GM23338 (cell line): ENCODE data around the gene NUDT4. TPM values are rescaled to one million over a fixed set of nuclear protein-coding genes. Genes with fewer than 3 reads are reported as not detected.

ENCODE experiments used
- ATAC-seq: fragments of 200-7000 bp; cut with Tn5 transposase; 3 replicates; pipeline ENCODE4 v1.9.1; 2020
- DNase-seq: peaks from one replicate; pipeline ENCODE4 v3.0.0-alpha.2; 2015; ENCODE audit warnings: low spot score
- H2AFZ ChIP-seq: fragments of 200-600 bp; sonication (generic); 2 replicates; pipeline ENCODE4 v1.8.0; 2016; ENCODE audit warnings: antibody characterized with exemption, mild to moderate bottlenecking, moderate library complexity
- H3F3A ChIP-seq: fragments of 200-600 bp; sonication (generic); replicated peaks from 2 replicates; pipeline ENCODE4 v1.8.0; 2017; ENCODE audit warnings: antibody characterized with exemption, mixed run types, low read depth
- H3K27ac ChIP-seq: fragments of 200-600 bp; sonication (generic); 2 replicates; pipeline ENCODE4 v1.6.1; 2016; ENCODE audit warnings: low read depth
- H3K27me3 ChIP-seq: fragments of 200-600 bp; sonication (generic); 2 replicates; pipeline ENCODE4 v1.8.0; 2016; ENCODE audit warnings: mild to moderate bottlenecking, mixed run types, moderate library complexity; ENCODE audit not compliant: insufficient read depth
- H3K36me3 ChIP-seq: fragments of 200-600 bp; sonication (generic); 2 replicates; pipeline ENCODE4 v1.8.0; 2016; ENCODE audit warnings: mild to moderate bottlenecking; ENCODE audit not compliant: insufficient read depth
- H3K4me1 ChIP-seq: fragments of 200-600 bp; sonication (generic); 2 replicates; pipeline ENCODE4 v1.8.0; 2016; ENCODE audit warnings: mild to moderate bottlenecking, moderate library complexity; ENCODE audit not compliant: insufficient read depth
- H3K4me2 ChIP-seq: fragments of 200-600 bp; sonication (generic); 2 replicates; pipeline ENCODE4 v1.7.1; 2017; ENCODE audit warnings: mixed run types
- H3K4me3 ChIP-seq: fragments of 200-600 bp; sonication (generic); 2 replicates; pipeline ENCODE4 v1.6.1; 2016; ENCODE audit warnings: mixed run types
- H3K79me2 ChIP-seq: fragments of 200-600 bp; sonication (generic); replicated peaks from 2 replicates; pipeline ENCODE4 v1.8.0; 2017; ENCODE audit warnings: mild to moderate bottlenecking; ENCODE audit not compliant: insufficient read depth
- H3K9me2 ChIP-seq: fragments of 200-600 bp; sonication (generic); 2 replicates; pipeline ENCODE4 v1.8.0; 2017; ENCODE audit not compliant: insufficient read depth
- H4K20me1 ChIP-seq: fragments of 200-600 bp; sonication (generic); replicated peaks from 2 replicates; pipeline ENCODE4 v1.8.0; 2017; ENCODE audit warnings: mild to moderate bottlenecking; ENCODE audit not compliant: insufficient read depth
- H3K27ac Mint-ChIP-seq: 2 replicates; pipeline ENCODE4 v1.8.0; 2020; ENCODE audit warnings: inconsistent platforms, mild to moderate bottlenecking, moderate library complexity, mixed read lengths
- H3K27me3 Mint-ChIP-seq: 3 replicates; pipeline ENCODE4 v1.8.0; 2022; ENCODE audit warnings: low read depth, mild to moderate bottlenecking, moderate library complexity, mixed read lengths, inconsistent platforms; ENCODE audit not compliant: insufficient read depth, poor library complexity
- H3K36me3 Mint-ChIP-seq: 3 replicates; pipeline ENCODE4 v1.8.0; 2021; ENCODE audit warnings: low read depth, mild to moderate bottlenecking, inconsistent platforms, moderate library complexity, mixed read lengths
- H3K4me1 Mint-ChIP-seq: 3 replicates; pipeline ENCODE4 v1.8.0; 2020; ENCODE audit warnings: mild to moderate bottlenecking, inconsistent platforms, mixed read lengths
- H3K4me3 Mint-ChIP-seq: 3 replicates; pipeline ENCODE4 v1.8.0; 2021; ENCODE audit warnings: moderate library complexity, mild to moderate bottlenecking, inconsistent platforms, mixed read lengths
- H3K9me3 Mint-ChIP-seq: 3 replicates; pipeline ENCODE4 v1.8.0; 2020; ENCODE audit warnings: moderate library complexity, mild to moderate bottlenecking, inconsistent platforms, mixed read lengths
- CREB1 ChIP-seq: fragments of 250-450 bp; sonication (Bioruptor Pico); IDR thresholded peaks from 2 replicates; pipeline ENCODE4 v1.5.0; 2020; ENCODE audit warnings: low read depth, mild to moderate bottlenecking, moderate library complexity
- ETS1 ChIP-seq: IDR thresholded peaks from 2 replicates; pipeline ENCODE4 v1.6.1; 2016; ENCODE audit warnings: antibody characterized with exemption
- EZH2 ChIP-seq: fragments of 200-600 bp; sonication (generic); IDR thresholded peaks from one replicate; pipeline ENCODE4 v1.8.0; 2017; ENCODE audit warnings: antibody characterized with exemption, mild to moderate bottlenecking, low read depth; ENCODE audit not compliant: unreplicated experiment
- EZH2phosphoT487 ChIP-seq: fragments of 200-600 bp; sonication (generic); IDR thresholded peaks from one replicate; pipeline ENCODE4 v1.8.1; 2018; ENCODE audit warnings: antibody characterized with exemption; ENCODE audit not compliant: unreplicated experiment
- JUNB ChIP-seq: IDR thresholded peaks from one replicate; pipeline ENCODE4 v1.6.1; 2016; ENCODE audit warnings: antibody characterized with exemption; ENCODE audit not compliant: unreplicated experiment
- NANOG ChIP-seq: IDR thresholded peaks from 2 replicates; pipeline ENCODE4 v1.6.1; 2016; ENCODE audit warnings: antibody characterized with exemption, borderline replicate concordance
- POLR2AphosphoS5 ChIP-seq: IDR thresholded peaks from 2 replicates; pipeline ENCODE4 v1.6.1; 2016; ENCODE audit warnings: antibody characterized with exemption, low read depth
- STAT1 ChIP-seq: IDR thresholded peaks from one replicate; pipeline ENCODE4 v1.6.1; 2016; ENCODE audit warnings: antibody characterized with exemption; ENCODE audit not compliant: unreplicated experiment
- ZNF114 ChIP-seq: fragments of 250-450 bp; sonication (Bioruptor Pico); IDR thresholded peaks from 2 replicates; pipeline ENCODE4 v1.5.0; 2020; ENCODE audit warnings: mild to moderate bottlenecking, moderate library complexity
- ZNF331 ChIP-seq: fragments of 250-450 bp; sonication (Bioruptor Pico); IDR thresholded peaks from 2 replicates; pipeline ENCODE4 v1.5.0; 2020; ENCODE audit warnings: low read depth, mild to moderate bottlenecking, moderate library complexity
- ZNF462 ChIP-seq: fragments of 250-450 bp; sonication (Bioruptor Pico); IDR thresholded peaks from 2 replicates; pipeline ENCODE4 v1.5.0; 2020; ENCODE audit warnings: mild to moderate bottlenecking, moderate library complexity
- polyA plus RNA-seq: library from polyadenylated mRNA; unstranded; fragments of >200 nt; fragmentation: Nextera tagmentation; extraction: Ambion mirVana; gene quantifications from 2 replicates; pipeline ENCODE4 v1.2.1, GENCODE V29; 2016
- total RNA-seq: library from RNA; depleted of rRNA; stranded (reverse); fragments of >200 nt; shearing (Covaris generic); gene quantifications from 2 replicates; pipeline ENCODE4 v1.2.3, GENCODE V29; 2014
- TF ChIP-seq, protein P1 (sequence below): IDR thresholded peaks from one replicate; pipeline ENCODE4 v1.6.1; 2018; ENCODE audit warnings: antibody characterized with exemption; ENCODE audit not compliant: unreplicated experiment
- TF ChIP-seq, protein P2 (sequence below), 2 experiments: fragments of 200-600 bp in 1 of 2; sonication (generic) in 1 of 2; conservative IDR thresholded peaks; 2 replicates each; pipeline versions ENCODE4 v1.5.1 to v1.6.1; 2016 to 2017; ENCODE audit warnings: antibody characterized with exemption in 2 of 2, low read depth in 2 of 2, mild to moderate bottlenecking in 2 of 2, moderate library complexity in 1 of 2

Gene NUDT4
- total and polyA plus RNA-seq, 2 experiments from 2014 or later, result 32.3 to 67.2 TPM

GRCh38 chr12:93336291-93336741, 41.4 kb upstream of the NUDT4 start:
- Mint-ChIP-seq H3K4me3 (no peak overlapping the region), H3K36me3 (no peaks in the 10 kb centered on the region), H3K27me3 (no peaks in the 10 kb centered on the region), H3K27ac (no peak overlapping the region), H3K4me1 (no peaks in the 10 kb centered on the region; the same call in 2 of the 3 replicates), H3K9me3 (no peaks in the 10 kb centered on the region)
- Histone ChIP-seq H3K36me3 (no peaks in the 10 kb centered on the region), H3F3A (no peaks in the 10 kb centered on the region), H4K20me1 (no peaks in the 10 kb centered on the region), H3K27me3 (no peaks in the 10 kb centered on the region), H3K4me3 (no peak overlapping the region), H3K27ac (no peak overlapping the region), H3K9me2 (0 out of 2 replicates have a peak, but pooled peaks cover 4% of the 10 kb centered on the region), H3K4me2 (no peak overlapping the region; the same call in 1 of the 2 replicates), H3K4me1 (no peaks in the 10 kb centered on the region), H3K79me2 (no peaks in the 10 kb centered on the region), H2AFZ (peak overlapping the region; percentile 86; the same call in 1 of the 2 replicates)
- peak; percentile 2 for DNase-seq
- no peak; the same call in 2 of the 3 replicates for ATAC-seq
- TF ChIP-seq EZH2phosphoT487 (no peak), NANOG (no peak), EZH2 (no peak), ZNF462 (CRISPR knock-in tag) (no peak), POLR2AphosphoS5 (no peak), ETS1 (no peak), JUNB (no peak), STAT1 (no peak), CREB1 (CRISPR knock-in tag) (no peak), ZNF114 (CRISPR knock-in tag) (no peak), ZNF331 (CRISPR knock-in tag) (no peak)
- TF ChIP-seq, protein P1, sequence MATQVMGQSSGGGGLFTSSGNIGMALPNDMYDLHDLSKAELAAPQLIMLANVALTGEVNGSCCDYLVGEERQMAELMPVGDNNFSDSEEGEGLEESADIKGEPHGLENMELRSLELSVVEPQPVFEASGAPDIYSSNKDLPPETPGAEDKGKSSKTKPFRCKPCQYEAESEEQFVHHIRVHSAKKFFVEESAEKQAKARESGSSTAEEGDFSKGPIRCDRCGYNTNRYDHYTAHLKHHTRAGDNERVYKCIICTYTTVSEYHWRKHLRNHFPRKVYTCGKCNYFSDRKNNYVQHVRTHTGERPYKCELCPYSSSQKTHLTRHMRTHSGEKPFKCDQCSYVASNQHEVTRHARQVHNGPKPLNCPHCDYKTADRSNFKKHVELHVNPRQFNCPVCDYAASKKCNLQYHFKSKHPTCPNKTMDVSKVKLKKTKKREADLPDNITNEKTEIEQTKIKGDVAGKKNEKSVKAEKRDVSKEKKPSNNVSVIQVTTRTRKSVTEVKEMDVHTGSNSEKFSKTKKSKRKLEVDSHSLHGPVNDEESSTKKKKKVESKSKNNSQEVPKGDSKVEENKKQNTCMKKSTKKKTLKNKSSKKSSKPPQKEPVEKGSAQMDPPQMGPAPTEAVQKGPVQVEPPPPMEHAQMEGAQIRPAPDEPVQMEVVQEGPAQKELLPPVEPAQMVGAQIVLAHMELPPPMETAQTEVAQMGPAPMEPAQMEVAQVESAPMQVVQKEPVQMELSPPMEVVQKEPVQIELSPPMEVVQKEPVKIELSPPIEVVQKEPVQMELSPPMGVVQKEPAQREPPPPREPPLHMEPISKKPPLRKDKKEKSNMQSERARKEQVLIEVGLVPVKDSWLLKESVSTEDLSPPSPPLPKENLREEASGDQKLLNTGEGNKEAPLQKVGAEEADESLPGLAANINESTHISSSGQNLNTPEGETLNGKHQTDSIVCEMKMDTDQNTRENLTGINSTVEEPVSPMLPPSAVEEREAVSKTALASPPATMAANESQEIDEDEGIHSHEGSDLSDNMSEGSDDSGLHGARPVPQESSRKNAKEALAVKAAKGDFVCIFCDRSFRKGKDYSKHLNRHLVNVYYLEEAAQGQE, result no peak
- TF ChIP-seq, protein P2, sequence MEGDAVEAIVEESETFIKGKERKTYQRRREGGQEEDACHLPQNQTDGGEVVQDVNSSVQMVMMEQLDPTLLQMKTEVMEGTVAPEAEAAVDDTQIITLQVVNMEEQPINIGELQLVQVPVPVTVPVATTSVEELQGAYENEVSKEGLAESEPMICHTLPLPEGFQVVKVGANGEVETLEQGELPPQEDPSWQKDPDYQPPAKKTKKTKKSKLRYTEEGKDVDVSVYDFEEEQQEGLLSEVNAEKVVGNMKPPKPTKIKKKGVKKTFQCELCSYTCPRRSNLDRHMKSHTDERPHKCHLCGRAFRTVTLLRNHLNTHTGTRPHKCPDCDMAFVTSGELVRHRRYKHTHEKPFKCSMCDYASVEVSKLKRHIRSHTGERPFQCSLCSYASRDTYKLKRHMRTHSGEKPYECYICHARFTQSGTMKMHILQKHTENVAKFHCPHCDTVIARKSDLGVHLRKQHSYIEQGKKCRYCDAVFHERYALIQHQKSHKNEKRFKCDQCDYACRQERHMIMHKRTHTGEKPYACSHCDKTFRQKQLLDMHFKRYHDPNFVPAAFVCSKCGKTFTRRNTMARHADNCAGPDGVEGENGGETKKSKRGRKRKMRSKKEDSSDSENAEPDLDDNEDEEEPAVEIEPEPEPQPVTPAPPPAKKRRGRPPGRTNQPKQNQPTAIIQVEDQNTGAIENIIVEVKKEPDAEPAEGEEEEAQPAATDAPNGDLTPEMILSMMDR (conservative IDR thresholded peaks at IDR 0.05; ENCODE audit: low read depth in 2 of 2), result no peak
